Right lobe of liver (tissue), 4 donors: Measurements from ENCODE around the gene CD274.
A peak's percentile ranks its signal among the peaks of the same experiment; 100 is the strongest.

Experiments
- POLR2A ChIP-seq: fragments of 450-650 bp; IDR thresholded peaks from one replicate; pipeline ENCODE4 v1.6.1; 2017; ENCODE audit warnings: antibody characterized with exemption, mild to moderate bottlenecking
- TF ChIP-seq, protein P1 (sequence below), 4 donors: fragments of 200-600 bp in 3 of 4; fragments of 450-650 bp in 1 of 4; IDR thresholded peaks; one replicate each; pipeline versions ENCODE4 v1.5.1 to v1.8.0; 2016 to 2022; ENCODE audit warnings: antibody characterized with exemption in 4 of 4, mild to moderate bottlenecking in 2 of 4
- donor health status: DM: no; HTN: no; CAD: no.
- donor health status: DM: no; HTN: no; CAD: no.
- donor health status: DM: no; HTN: yes; CAD: no.

DNA sequence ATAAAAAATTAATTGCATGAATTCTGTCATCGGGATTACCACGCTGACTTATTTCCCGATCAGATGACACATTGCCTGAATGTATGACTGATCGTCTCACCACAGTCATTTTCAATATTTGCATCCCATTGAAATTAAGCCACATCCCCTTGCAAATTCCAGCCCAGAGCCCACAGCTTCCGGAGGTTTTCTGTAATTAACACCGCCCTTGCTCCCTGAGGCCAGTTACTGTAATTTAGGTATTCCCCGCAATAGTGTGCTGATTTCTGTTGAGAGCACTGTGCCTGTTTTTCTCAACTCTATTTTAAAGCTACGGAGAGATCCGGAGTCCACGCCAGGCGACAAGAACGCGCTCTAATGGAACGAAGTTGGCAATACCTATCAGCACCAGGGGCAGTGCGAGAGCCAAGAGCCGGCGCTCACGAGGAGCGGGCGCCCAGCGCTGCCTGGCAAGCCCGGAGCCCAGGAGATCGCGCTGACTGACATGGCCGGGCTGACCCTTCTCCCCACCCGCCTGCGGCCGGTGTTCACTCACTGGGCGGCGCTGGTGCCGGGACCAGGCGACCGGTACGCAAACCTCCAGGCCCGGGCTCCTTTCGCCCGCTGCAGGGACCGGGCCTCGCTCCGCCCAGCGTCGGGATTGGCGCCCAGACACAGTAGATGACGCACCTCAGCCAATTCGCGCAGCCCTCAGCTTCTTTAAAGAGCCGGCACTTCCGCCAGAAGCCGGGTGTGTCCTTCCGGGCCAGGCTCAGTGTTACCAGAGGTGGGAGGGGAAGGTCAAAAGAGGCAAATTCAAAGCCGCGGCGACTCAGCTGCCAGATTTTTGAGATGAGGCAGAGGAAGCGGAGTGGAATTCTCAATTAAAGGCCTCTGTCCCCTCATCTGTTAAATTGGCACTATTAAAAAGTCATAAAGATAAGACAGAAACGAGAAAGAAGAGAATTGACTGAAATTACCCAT is 12.8 kb upstream of the CD274 start, which contains the start of gene PLGRKT:
- TF ChIP-seq POLR2A: peak; percentile 97
- TF ChIP-seq, protein P1, sequence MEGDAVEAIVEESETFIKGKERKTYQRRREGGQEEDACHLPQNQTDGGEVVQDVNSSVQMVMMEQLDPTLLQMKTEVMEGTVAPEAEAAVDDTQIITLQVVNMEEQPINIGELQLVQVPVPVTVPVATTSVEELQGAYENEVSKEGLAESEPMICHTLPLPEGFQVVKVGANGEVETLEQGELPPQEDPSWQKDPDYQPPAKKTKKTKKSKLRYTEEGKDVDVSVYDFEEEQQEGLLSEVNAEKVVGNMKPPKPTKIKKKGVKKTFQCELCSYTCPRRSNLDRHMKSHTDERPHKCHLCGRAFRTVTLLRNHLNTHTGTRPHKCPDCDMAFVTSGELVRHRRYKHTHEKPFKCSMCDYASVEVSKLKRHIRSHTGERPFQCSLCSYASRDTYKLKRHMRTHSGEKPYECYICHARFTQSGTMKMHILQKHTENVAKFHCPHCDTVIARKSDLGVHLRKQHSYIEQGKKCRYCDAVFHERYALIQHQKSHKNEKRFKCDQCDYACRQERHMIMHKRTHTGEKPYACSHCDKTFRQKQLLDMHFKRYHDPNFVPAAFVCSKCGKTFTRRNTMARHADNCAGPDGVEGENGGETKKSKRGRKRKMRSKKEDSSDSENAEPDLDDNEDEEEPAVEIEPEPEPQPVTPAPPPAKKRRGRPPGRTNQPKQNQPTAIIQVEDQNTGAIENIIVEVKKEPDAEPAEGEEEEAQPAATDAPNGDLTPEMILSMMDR (IDR thresholded peaks at IDR 0.05): peak in 3 of 4 donors; percentile 3 to 21 (median 9)
